ENCODE data around the gene CPA1.

Gene CPA1

DNA sequence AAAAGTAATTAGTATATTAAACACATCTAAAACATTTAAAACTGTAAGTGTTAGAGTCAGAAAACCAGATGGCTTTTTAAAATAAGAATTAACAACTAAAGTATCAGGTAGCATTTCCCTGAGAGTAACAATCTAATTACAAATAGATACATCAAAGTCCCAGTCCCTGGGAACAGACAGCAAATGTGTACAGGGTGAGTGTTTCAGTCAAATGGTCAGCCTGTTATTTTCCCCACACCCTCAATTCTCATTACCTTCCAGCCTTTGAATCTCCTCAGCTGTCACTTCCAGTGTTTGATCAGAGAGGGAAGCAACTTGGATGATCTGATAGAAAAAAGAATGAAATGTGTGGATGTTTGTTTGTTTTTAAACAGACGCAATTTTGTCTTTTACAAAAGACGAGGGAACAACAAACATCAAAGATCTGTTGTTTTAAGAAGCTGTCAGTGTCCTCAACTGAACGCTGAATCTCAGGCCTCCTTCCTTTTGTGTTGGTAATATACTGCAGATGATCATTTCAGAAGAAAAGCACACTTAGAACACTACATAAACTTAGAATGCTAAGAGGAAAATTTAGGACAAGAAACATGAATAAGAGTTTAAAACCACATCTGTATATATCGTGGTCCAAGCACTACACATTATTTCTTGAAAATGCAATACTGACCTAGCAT lies 30.7 kb downstream of the CPA1 start:
- H3K9me3 ChIP-seq (ENCODE audit: severe bottlenecking), result no peaks in the 10 kb centered on the region
- no peaks in the 10 kb centered on the region for H3K27me3 ChIP-seq (ENCODE audit: insufficient read depth, poor library complexity, severe bottlenecking)
- no peaks in the 10 kb centered on the region for H3K4me1 ChIP-seq (ENCODE audit: insufficient read depth, poor library complexity, severe bottlenecking)
- no peak overlapping the region for H3K4me3 ChIP-seq (ENCODE audit: severe bottlenecking)
- no peak overlapping the region for H3K27ac ChIP-seq (ENCODE audit: poor library complexity, severe bottlenecking)
- ATAC-seq (ENCODE audit: low read depth) (no peak), DNase-seq (ENCODE audit: low spot score) (no peak)
- TF ChIP-seq, protein P1, sequence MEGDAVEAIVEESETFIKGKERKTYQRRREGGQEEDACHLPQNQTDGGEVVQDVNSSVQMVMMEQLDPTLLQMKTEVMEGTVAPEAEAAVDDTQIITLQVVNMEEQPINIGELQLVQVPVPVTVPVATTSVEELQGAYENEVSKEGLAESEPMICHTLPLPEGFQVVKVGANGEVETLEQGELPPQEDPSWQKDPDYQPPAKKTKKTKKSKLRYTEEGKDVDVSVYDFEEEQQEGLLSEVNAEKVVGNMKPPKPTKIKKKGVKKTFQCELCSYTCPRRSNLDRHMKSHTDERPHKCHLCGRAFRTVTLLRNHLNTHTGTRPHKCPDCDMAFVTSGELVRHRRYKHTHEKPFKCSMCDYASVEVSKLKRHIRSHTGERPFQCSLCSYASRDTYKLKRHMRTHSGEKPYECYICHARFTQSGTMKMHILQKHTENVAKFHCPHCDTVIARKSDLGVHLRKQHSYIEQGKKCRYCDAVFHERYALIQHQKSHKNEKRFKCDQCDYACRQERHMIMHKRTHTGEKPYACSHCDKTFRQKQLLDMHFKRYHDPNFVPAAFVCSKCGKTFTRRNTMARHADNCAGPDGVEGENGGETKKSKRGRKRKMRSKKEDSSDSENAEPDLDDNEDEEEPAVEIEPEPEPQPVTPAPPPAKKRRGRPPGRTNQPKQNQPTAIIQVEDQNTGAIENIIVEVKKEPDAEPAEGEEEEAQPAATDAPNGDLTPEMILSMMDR (IDR thresholded peaks at IDR 0.05; ENCODE audit: poor library complexity, severe bottlenecking), result no peak
- H3K36me3 ChIP-seq (ENCODE audit: low read depth), result peaks cover 14% of the 10 kb centered on the region; the same call in 1 of the 2 replicates

- Histone ChIP-seq H3K27me3 (ENCODE audit: insufficient read depth, poor library complexity, severe bottlenecking) (no peaks in the 10 kb centered on the region), H3K9me3 (ENCODE audit: severe bottlenecking) (no peaks in the 10 kb centered on the region), H3K27ac (ENCODE audit: poor library complexity, severe bottlenecking) (no peak overlapping the region), H3K4me1 (ENCODE audit: insufficient read depth, poor library complexity, severe bottlenecking) (peaks cover 7% of the 10 kb centered on the region), H3K36me3 (ENCODE audit: low read depth) (peaks cover 14% of the 10 kb centered on the region; the same call in 1 of the 2 replicates), H3K4me3 (ENCODE audit: severe bottlenecking) (no peak overlapping the region)
- no peak for DNase-seq (ENCODE audit: low spot score)
- no peak for ATAC-seq (ENCODE audit: low read depth)
- TF ChIP-seq, protein P1 (IDR thresholded peaks at IDR 0.05; ENCODE audit: poor library complexity, severe bottlenecking), result no peak
Measured at GRCh38 chr7:130413201-130413600, 32.9 kb downstream of the CPA1 start.

GRCh38 chr7:130415006-130415405 lies 34.7 kb downstream of the CPA1 start:
- no peaks in the 10 kb centered on the region for H3K27me3 ChIP-seq (ENCODE audit: insufficient read depth, poor library complexity, severe bottlenecking)
- TF ChIP-seq, protein P1 (IDR thresholded peaks at IDR 0.05; ENCODE audit: poor library complexity, severe bottlenecking), result no peak
- DNase-seq (ENCODE audit: low spot score), result no peak
- no peak overlapping the region for H3K4me3 ChIP-seq (ENCODE audit: severe bottlenecking)
- no peaks in the 10 kb centered on the region for H3K9me3 ChIP-seq (ENCODE audit: severe bottlenecking)
- H3K27ac ChIP-seq (ENCODE audit: poor library complexity, severe bottlenecking), result no peak overlapping the region
- ATAC-seq (ENCODE audit: low read depth), result no peak
- peaks cover 25% of the 10 kb centered on the region for H3K4me1 ChIP-seq (ENCODE audit: insufficient read depth, poor library complexity, severe bottlenecking)
- 0 out of 2 replicates have a peak, but pooled peaks cover 14% of the 10 kb centered on the region for H3K36me3 ChIP-seq (ENCODE audit: low read depth)

DNA sequence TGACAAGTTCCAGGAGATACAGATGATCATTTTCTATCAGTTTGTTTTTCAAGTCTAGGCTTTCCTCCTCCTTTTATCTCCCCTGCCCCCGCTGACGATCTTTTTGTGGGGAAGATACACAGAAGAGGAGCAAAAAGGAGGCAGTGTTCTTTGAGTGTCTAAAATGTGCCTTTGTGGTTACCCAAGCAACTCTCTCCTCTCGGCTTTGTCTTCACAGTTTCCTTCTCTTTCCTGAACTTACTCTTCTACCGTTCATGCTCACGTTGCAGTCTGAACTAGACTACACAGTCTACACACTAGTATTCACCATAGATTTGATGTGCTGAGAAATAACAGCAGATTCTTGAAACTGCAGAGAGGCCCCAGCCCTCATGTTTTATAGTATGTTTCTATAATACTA lies 36.9 kb downstream of the CPA1 start:
- Histone ChIP-seq H3K9me3 (ENCODE audit: severe bottlenecking) (no peaks in the 10 kb centered on the region), H3K36me3 (ENCODE audit: low read depth) (no peaks in the 10 kb centered on the region), H3K27ac (ENCODE audit: poor library complexity, severe bottlenecking) (peak overlapping the region; percentile 83), H3K4me1 (ENCODE audit: insufficient read depth, poor library complexity, severe bottlenecking) (peaks cover 41% of the 10 kb centered on the region), H3K27me3 (ENCODE audit: insufficient read depth, poor library complexity, severe bottlenecking) (no peaks in the 10 kb centered on the region), H3K4me3 (ENCODE audit: severe bottlenecking) (no peak overlapping the region)
- ATAC-seq (ENCODE audit: low read depth) (no peak), DNase-seq (ENCODE audit: low spot score) (no peak)
- TF ChIP-seq, protein P1 (IDR thresholded peaks at IDR 0.05; ENCODE audit: poor library complexity, severe bottlenecking), result no peak

DNA sequence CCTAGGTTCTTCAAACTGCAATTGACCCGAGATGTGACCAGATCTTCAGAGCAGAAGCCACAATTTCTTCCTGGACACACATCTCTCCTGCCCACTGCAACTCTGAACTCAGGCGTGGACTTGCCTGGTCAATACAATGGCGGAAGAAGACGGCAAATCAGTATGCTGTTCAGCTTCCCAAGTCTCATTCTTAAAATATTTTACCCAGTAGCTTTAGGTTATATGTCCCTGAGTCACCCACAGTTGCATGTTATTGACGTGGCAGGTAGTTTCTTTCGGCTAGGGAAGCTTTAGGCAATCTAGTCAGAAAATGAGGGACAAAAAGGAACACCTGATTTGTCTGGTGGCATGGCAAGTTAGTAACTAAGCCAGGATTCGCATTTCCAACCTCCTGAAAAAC lies 38.0 kb downstream of the CPA1 start:
- peaks cover 41% of the 10 kb centered on the region for H3K4me1 ChIP-seq (ENCODE audit: insufficient read depth, poor library complexity, severe bottlenecking)
- no peak overlapping the region for H3K4me3 ChIP-seq (ENCODE audit: severe bottlenecking)
- DNase-seq (ENCODE audit: low spot score) (no peak), ATAC-seq (ENCODE audit: low read depth) (peak; percentile 91)
- TF ChIP-seq, protein P1 (IDR thresholded peaks at IDR 0.05; ENCODE audit: poor library complexity, severe bottlenecking), result no peak
- no peaks in the 10 kb centered on the region for H3K36me3 ChIP-seq (ENCODE audit: low read depth)
- no peaks in the 10 kb centered on the region for H3K9me3 ChIP-seq (ENCODE audit: severe bottlenecking)
- no peaks in the 10 kb centered on the region for H3K27me3 ChIP-seq (ENCODE audit: insufficient read depth, poor library complexity, severe bottlenecking)
- H3K27ac ChIP-seq (ENCODE audit: poor library complexity, severe bottlenecking), result peak overlapping the region; percentile 83

Data from RWPE2 (cell line).